HFF-Myc (cell line): ENCODE data around the gene LGALS3.

Experiments
- DNase-seq: peaks from one replicate; pipeline ENCODE4 v3.0.0-alpha.2; 2011; ENCODE audit warnings: low read depth; ENCODE audit errors: extremely low read depth
- H3K4me3 ChIP-seq: replicated peaks from 2 replicates; pipeline ENCODE4 v1.5.1; 2011; ENCODE audit warnings: low read depth, mild to moderate bottlenecking, control low read depth, low read length
- CTCF ChIP-seq: IDR thresholded peaks from 2 replicates; pipeline ENCODE4 v1.5.1; 2012; ENCODE audit warnings: mild to moderate bottlenecking, low read depth, low read length, control low read depth; ENCODE audit errors: missing control alignments

Gene LGALS3

GRCh38 chr14:55139141-55139540 is 10.1 kb downstream of the LGALS3 start:
- TF ChIP-seq CTCF, result no peak
- no peak overlapping the region for H3K4me3 ChIP-seq
- no peak for DNase-seq

GRCh38 chr14:55139696-55140509 is 10.9 kb downstream of the LGALS3 start:
- no peak for DNase-seq
- TF ChIP-seq CTCF, result no peak
- H3K4me3 ChIP-seq, result no peak overlapping the region

GRCh38 chr14:55141825-55142224 is 12.8 kb downstream of the LGALS3 start:
- H3K4me3 ChIP-seq, result no peak overlapping the region
- TF ChIP-seq CTCF, result no peak
- DNase-seq, result no peak

GRCh38 chr14:55142466-55142865 is 13.4 kb downstream of the LGALS3 start:
- TF ChIP-seq CTCF, result no peak
- DNase-seq, result no peak
- no peak overlapping the region for H3K4me3 ChIP-seq

GRCh38 chr14:55146425-55146824 is 17.4 kb downstream of the LGALS3 start:
- no peak overlapping the region for H3K4me3 ChIP-seq
- no peak for DNase-seq
- no peak for TF ChIP-seq CTCF

- no peak for DNase-seq
- TF ChIP-seq CTCF, result no peak
- H3K4me3 ChIP-seq, result no peak overlapping the region
Measured at GRCh38 chr14:55151601-55152000, 22.5 kb downstream of the LGALS3 start.
